ENCODE data around the gene HSPBP1.

DNA sequence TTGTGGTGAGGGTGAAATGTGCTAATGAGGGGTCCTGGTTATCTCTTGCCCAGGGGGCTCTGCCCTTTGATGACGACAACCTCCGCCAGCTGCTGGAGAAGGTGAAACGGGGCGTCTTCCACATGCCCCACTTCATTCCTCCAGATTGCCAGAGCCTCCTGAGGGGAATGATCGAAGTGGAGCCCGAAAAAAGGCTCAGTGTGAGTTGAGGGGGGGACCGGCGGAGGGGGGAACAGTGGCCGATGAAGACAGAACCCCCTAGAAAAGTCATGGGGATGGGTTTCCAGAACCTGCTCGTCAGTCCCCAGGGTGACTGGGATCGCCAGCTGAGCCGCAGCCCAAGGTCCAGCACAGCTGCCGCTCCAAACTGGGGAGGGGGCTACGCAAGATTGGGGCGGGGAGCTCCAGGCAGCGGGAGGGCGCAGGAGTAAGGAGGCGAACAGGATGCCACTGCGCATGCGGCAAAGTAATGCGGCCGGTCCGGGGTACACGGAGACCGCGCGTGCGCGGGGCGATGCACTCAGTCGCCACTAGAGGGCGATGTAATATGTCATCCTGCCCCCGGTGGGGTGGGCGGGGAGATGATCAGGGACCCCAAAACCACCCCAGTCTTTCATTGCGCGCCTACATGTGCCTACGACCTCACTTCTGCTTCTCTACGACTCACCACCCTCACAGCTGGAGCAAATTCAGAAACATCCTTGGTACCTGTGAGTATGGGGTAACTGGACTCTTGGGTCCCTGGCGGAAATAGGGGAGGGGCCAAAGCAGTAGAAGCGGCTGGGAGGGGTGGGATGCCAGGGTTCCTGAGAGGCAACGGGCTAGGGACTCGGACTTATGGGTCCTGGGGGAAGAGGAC lies 21.8 kb upstream of the HSPBP1 start:
- no peak for TF ChIP-seq POLR2A (IDR thresholded peaks at IDR 0.05)
- TF ChIP-seq CTCF (IDR thresholded peaks at IDR 0.05) = peak; percentile 90 to 98 (median 94)

Data from adrenal gland (tissue), 5 donors.